ENCODE measurements around the gene SLIT3. TPM values are rescaled to one million over a fixed set of nuclear protein-coding genes. Genes with fewer than 3 reads are reported as not detected.

The SLIT3 gene
- total and polyA plus RNA-seq, 4 experiments from 2014 or later, result not detected

DNA sequence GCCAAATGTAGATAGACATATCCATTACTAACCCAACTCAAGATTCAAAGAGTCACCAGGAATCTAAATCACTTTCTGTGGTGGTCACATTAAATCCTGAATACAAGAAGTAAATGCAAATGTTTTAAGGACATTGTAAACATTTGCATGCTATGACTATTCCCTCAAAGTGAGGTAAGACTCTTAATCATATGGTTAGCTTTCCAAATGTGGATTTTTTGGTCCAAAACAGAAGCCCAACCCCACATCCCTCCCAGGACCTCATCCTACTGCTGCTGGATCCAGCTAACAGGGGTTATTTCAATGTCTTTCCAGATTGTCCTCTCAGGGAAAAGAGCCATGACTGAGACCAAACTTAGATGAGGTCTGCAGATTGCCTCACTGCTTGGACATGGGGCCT lies 493.7 kb downstream of the SLIT3 start:
- no peaks in the 10 kb centered on the region for H3K4me1 ChIP-seq (ENCODE audit: insufficient read depth, low read length)
- no peaks in the 10 kb centered on the region for H3K36me3 Mint-ChIP-seq
- no peaks in the 10 kb centered on the region for H3K36me3 ChIP-seq (ENCODE audit: insufficient read depth, low read length)
- peaks cover 0 to 7% of the 10 kb centered on the region in 2 donors for H3K27me3 Mint-ChIP-seq
- intact Hi-C loops (cut with micrococcal nuclease), result no loop called here
- no peak overlapping the region for H3K27ac ChIP-seq (ENCODE audit: low read depth, low read length)
- no peak overlapping the region for H3K4me3 ChIP-seq (ENCODE audit: low read length in 2 of 2)
- no peak for DNase-seq
- no peak overlapping the region for H3K4me3 Mint-ChIP-seq
- peak overlapping the region in 1 of 7 donors; percentile 8 for H3K27ac Mint-ChIP-seq
- H3K9me3 Mint-ChIP-seq, result no peaks in the 10 kb centered on the region
- H3K27me3 ChIP-seq (ENCODE audit: insufficient read depth, low read length), result no peaks in the 10 kb centered on the region
- H3K4me1 Mint-ChIP-seq, result peaks cover under 1 to 4% (median 2%) of the 10 kb centered on the region in 4 donors
- ChIA-PET POLR2A (ENCODE audit: partially characterized antibody) (no interaction called here), CTCF (ENCODE audit: partially characterized antibody) (interaction anchor here (0.6 kb wide), 1 partner anchor 68 kb away, joined by 3 read pairs; no protein-coding TSS in a partner anchor)
- no peaks in the 10 kb centered on the region for H3K9me3 ChIP-seq (ENCODE audit: control insufficient read depth in 1 of 2, low read length in 2 of 2)

DNA sequence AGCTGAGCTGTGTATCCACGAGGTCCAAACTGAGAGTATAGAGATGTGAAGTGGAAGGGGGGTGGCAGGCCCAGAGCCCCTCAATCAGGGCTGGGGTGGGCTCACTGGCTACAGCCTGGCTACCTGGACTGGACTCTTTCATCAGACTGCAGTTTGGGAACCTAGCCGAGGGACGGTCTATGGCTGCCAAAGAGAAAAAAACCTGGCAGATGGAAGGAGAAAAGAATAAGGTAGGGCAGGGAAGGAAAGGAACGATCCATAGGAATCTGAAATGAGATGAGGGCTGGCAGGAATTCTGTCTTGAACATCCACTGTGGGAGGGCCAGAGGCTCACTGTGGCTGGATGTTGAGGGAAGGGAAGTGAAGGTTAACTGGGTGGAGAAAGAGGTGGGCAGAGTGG lies 497.4 kb downstream of the SLIT3 start:
- intact Hi-C loops (cut with micrococcal nuclease), result no loop called here
- Mint-ChIP-seq H3K9me3 (peaks cover 0 to 2% (median 0%) of the 10 kb centered on the region in 8 donors), H3K4me1 (peaks cover 3 to 10% (median 5%) of the 10 kb centered on the region in 4 donors), H3K36me3 (no peaks in the 10 kb centered on the region), H3K4me3 (no peak overlapping the region), H3K27ac (no peak overlapping the region), H3K27me3 (peaks cover 3% of the 10 kb centered on the region in 2 donors)
- Histone ChIP-seq H3K9me3 (ENCODE audit: control insufficient read depth in 1 of 2, low read length in 2 of 2) (no peaks in the 10 kb centered on the region), H3K27ac (ENCODE audit: low read depth, low read length) (no peak overlapping the region), H3K4me3 (ENCODE audit: low read length in 2 of 2) (no peak overlapping the region), H3K4me1 (ENCODE audit: insufficient read depth, low read length) (no peaks in the 10 kb centered on the region), H3K27me3 (ENCODE audit: insufficient read depth, low read length) (no peaks in the 10 kb centered on the region), H3K36me3 (ENCODE audit: insufficient read depth, low read length) (no peaks in the 10 kb centered on the region)
- POLR2A ChIA-PET (ENCODE audit: partially characterized antibody), result no interaction called here
- CTCF ChIA-PET (ENCODE audit: partially characterized antibody), result no interaction called here
- no peak for DNase-seq

DNA sequence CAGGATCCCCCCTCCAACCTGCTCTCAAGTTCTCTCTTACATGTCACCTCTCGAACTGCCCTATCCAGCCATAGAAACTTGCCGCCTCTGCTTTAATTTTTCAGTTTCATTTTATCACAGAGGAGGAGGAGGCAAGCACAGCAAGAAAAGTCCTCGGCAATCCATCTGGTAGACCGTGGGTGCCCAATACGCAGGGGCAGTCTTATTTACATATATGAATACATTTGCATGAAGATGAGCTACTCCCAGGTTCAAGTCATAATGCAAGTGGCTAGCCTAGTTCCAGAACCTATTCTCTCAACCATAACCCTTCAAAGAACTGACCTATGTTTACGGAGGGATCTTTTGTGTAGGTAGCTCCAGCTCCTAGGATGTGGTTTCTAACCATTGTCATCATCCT lies 498.6 kb downstream of the SLIT3 start:
- DNase-seq, result no peak
- Mint-ChIP-seq H3K4me1 (peaks cover 3 to 10% (median 5%) of the 10 kb centered on the region in 4 donors), H3K9me3 (peaks cover 0 to 2% (median 0%) of the 10 kb centered on the region in 8 donors), H3K27me3 (peaks cover 0 to 3% of the 10 kb centered on the region in 2 donors), H3K4me3 (peak overlapping the region in 6 of 8 donors; percentile 5 to 71 (median 40)), H3K36me3 (no peaks in the 10 kb centered on the region), H3K27ac (peak overlapping the region in 1 of 7 donors; percentile 24)
- no peak overlapping the region for H3K4me3 ChIP-seq (ENCODE audit: low read length in 2 of 2)
- no peaks in the 10 kb centered on the region for H3K27me3 ChIP-seq (ENCODE audit: insufficient read depth, low read length)
- H3K4me1 ChIP-seq (ENCODE audit: insufficient read depth, low read length), result no peaks in the 10 kb centered on the region
- ChIA-PET CTCF (ENCODE audit: partially characterized antibody) (no interaction called here), POLR2A (ENCODE audit: partially characterized antibody) (no interaction called here)
- no peak overlapping the region for H3K27ac ChIP-seq (ENCODE audit: low read depth, low read length)
- no peaks in the 10 kb centered on the region for H3K9me3 ChIP-seq (ENCODE audit: control insufficient read depth in 1 of 2, low read length in 2 of 2)
- H3K36me3 ChIP-seq (ENCODE audit: insufficient read depth, low read length), result no peaks in the 10 kb centered on the region
- intact Hi-C loops (cut with micrococcal nuclease), result no loop called here

DNA sequence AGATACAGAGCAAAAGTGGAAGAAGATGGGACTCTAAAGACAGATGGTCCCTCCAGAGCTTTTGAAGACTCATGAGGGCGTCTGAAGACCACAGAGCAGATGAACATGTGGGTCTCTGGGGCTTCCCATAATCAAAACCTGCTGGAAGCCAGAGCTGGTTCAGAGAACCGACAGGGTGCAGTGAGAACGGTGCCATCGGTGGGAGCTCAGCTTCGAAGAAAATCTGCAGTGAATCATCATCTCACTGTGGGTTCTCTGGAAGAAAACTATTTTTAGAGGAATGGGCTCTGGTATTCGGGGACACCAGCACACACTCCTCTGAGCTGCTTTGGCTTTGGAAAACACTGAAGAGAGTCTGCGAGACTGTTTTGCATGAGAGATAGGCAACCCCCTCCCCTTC lies 499.4 kb downstream of the SLIT3 start:
- Histone ChIP-seq H3K4me1 (ENCODE audit: insufficient read depth, low read length) (no peaks in the 10 kb centered on the region), H3K36me3 (ENCODE audit: insufficient read depth, low read length) (no peaks in the 10 kb centered on the region), H3K9me3 (ENCODE audit: control insufficient read depth in 1 of 2, low read length in 2 of 2) (no peaks in the 10 kb centered on the region), H3K4me3 (ENCODE audit: low read length in 2 of 2) (no peak overlapping the region), H3K27ac (ENCODE audit: low read depth, low read length) (no peak overlapping the region), H3K27me3 (ENCODE audit: insufficient read depth, low read length) (no peaks in the 10 kb centered on the region)
- intact Hi-C loops (cut with micrococcal nuclease), result no loop called here
- ChIA-PET CTCF (ENCODE audit: partially characterized antibody) (no interaction called here), POLR2A (ENCODE audit: partially characterized antibody) (no interaction called here)
- Mint-ChIP-seq H3K4me3 (peak overlapping the region in 2 of 8 donors; percentile 65 to 67), H3K27ac (no peak overlapping the region), H3K36me3 (no peaks in the 10 kb centered on the region), H3K9me3 (peaks cover 0 to 2% (median 0%) of the 10 kb centered on the region in 8 donors), H3K27me3 (peaks cover 2 to 3% of the 10 kb centered on the region in 2 donors), H3K4me1 (peaks cover 3 to 10% (median 5%) of the 10 kb centered on the region in 4 donors)
- DNase-seq, result no peak

DNA sequence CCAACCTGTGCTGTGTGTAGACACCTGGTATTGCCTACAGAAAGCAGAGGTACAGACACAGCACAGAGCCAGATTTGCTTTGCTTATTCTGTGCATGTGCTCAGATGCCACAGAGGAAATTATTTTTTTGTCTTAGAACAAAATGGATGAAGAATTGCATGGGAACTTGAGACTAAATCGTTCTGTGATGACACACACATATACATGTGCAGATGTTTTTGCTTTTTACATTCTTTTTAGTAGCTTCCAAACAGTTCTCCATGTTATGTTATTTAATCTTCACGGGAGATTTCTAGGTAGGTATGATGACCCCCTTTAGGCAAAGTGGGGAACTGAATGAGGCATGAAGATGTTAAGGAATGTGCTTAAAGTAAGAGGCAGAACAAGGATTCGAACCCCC lies 500.2 kb downstream of the SLIT3 start:
- Mint-ChIP-seq H3K4me3 (no peak overlapping the region), H3K36me3 (no peaks in the 10 kb centered on the region), H3K9me3 (peaks cover 0 to 2% (median 0%) of the 10 kb centered on the region in 8 donors), H3K27ac (no peak overlapping the region), H3K4me1 (peaks cover 3 to 10% (median 5%) of the 10 kb centered on the region in 4 donors), H3K27me3 (peaks cover 2 to 3% of the 10 kb centered on the region in 2 donors)
- Histone ChIP-seq H3K36me3 (ENCODE audit: insufficient read depth, low read length) (no peaks in the 10 kb centered on the region), H3K27ac (ENCODE audit: low read depth, low read length) (no peak overlapping the region), H3K4me3 (ENCODE audit: low read length in 2 of 2) (no peak overlapping the region), H3K27me3 (ENCODE audit: insufficient read depth, low read length) (no peaks in the 10 kb centered on the region), H3K4me1 (ENCODE audit: insufficient read depth, low read length) (no peaks in the 10 kb centered on the region), H3K9me3 (ENCODE audit: control insufficient read depth in 1 of 2, low read length in 2 of 2) (no peaks in the 10 kb centered on the region)
- no peak for DNase-seq
- ChIA-PET POLR2A (ENCODE audit: partially characterized antibody) (no interaction called here), CTCF (ENCODE audit: partially characterized antibody) (no interaction called here)
- intact Hi-C loops (cut with micrococcal nuclease), result no loop called here

DNA sequence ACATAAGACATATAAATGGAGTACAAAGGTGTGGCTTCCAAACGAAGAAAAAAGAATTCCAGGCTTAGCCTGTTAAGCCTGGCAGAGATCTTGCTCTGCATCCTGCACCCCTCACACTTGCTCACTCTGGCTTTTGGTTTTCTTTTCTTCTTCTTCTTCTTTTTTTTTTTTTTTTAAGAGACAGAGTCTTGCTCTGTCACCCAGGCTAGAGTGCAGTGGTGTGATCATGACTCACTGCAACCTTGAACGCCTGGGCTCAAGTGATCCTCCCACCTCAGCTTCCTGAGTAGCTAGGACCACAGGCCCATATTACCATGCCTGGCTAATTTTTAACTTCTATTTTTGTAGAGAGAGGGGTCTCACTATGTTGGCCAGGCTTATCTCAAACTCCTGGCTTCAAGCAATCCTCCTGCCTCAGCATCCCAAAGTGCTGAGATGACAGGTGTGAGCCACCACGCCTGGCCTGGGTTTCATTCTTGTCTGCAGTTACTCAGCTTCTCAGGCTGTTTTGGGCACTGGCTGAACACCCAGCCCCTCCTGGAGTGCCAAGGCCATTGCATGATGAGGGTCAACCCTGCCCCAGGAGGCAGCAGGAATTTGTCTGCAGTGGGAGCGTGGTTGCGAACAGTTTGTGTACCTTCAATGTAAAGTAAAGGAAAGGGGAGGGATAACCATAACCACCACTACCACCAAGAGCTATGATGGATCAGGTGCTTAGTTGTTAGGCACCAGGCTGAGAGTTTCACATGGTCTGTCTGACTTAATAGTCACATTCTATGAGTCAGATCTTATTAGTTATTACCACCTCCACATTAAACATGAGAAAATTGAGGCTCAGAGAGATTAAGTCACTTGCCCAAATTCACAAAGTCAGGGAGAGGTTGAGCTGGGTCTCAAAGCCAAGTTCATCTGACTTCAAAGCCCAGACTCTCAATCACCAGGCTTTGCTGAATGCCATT lies 502.6 kb downstream of the SLIT3 start:
- no peaks in the 10 kb centered on the region for H3K9me3 ChIP-seq (ENCODE audit: control insufficient read depth in 1 of 2, low read length in 2 of 2)
- Mint-ChIP-seq H3K27me3 (peaks cover 3% of the 10 kb centered on the region in 2 donors), H3K36me3 (no peaks in the 10 kb centered on the region), H3K9me3 (peaks cover 0 to 2% (median 0%) of the 10 kb centered on the region in 8 donors), H3K4me3 (no peak overlapping the region), H3K27ac (no peak overlapping the region), H3K4me1 (peaks cover 3 to 11% (median 6%) of the 10 kb centered on the region in 4 donors)
- intact Hi-C loops (cut with micrococcal nuclease), result no loop called here
- ChIA-PET POLR2A (ENCODE audit: partially characterized antibody) (no interaction called here), CTCF (ENCODE audit: partially characterized antibody) (no interaction called here)
- H3K36me3 ChIP-seq (ENCODE audit: insufficient read depth, low read length), result no peaks in the 10 kb centered on the region
- H3K27ac ChIP-seq (ENCODE audit: low read depth, low read length), result no peak overlapping the region
- DNase-seq, result no peak
- no peak overlapping the region for H3K4me3 ChIP-seq (ENCODE audit: low read length in 2 of 2)
- no peaks in the 10 kb centered on the region for H3K27me3 ChIP-seq (ENCODE audit: insufficient read depth, low read length)
- no peaks in the 10 kb centered on the region for H3K4me1 ChIP-seq (ENCODE audit: insufficient read depth, low read length)

DNA sequence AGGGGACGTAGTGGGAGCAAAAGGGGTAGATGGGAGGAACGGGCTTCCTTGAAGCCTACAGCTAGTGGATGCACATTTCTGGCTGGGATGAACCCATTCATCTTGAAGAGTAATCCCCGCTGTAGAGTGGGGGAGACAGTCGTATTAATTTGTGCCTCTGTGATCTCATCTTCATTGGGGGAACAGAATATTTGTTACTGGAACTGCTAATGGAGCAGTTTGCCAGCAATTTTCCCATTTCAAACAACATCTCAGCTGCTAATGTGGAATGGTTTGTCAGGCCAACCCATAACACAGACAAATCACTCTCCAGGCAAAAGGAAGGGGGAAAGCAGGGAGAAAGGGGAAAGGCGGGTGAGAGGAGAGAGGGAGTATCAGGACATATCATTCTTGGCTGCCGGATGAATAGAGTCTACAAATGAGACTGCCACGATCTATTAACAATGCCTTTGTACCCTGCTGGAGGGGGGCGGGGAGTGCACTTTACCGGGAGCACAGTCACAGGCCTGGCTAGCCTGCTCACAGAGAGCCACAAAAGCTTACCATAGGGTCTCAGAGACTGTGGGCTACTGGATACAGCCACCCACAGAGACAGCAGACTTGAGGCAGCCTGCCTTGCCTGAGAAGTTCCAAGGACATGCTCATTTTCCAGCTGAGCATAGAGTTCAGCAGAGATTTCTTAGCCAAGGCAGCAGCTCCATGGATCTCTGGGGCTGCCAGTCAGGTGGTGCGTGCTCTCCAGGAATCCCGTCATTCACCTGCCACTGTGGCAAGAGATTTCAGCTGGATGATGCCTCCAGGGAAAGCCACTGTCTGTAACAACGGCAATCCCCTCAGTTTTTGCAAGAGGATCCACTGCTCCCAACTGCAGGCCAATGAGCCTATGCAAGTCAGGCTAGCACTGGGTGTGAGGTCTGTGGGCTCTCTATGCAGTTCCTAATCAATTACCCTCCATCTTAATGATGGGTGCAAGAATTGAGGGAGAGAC lies 504.1 kb downstream of the SLIT3 start:
- no peak overlapping the region for H3K4me3 ChIP-seq (ENCODE audit: low read length in 2 of 2)
- H3K4me1 ChIP-seq (ENCODE audit: insufficient read depth, low read length), result no peaks in the 10 kb centered on the region
- no peak overlapping the region for H3K27ac ChIP-seq (ENCODE audit: low read depth, low read length)
- Mint-ChIP-seq H3K27ac (no peak overlapping the region), H3K9me3 (peaks cover 0 to 2% (median 0%) of the 10 kb centered on the region in 8 donors), H3K4me1 (peaks cover 0 to 6% (median 2%) of the 10 kb centered on the region in 4 donors), H3K27me3 (peaks cover 3% of the 10 kb centered on the region in 2 donors), H3K36me3 (no peaks in the 10 kb centered on the region), H3K4me3 (no peak overlapping the region)
- intact Hi-C loops (cut with micrococcal nuclease), result no loop called here
- H3K9me3 ChIP-seq (ENCODE audit: control insufficient read depth in 1 of 2, low read length in 2 of 2), result no peaks in the 10 kb centered on the region
- DNase-seq, result no peak
- H3K27me3 ChIP-seq (ENCODE audit: insufficient read depth, low read length), result no peaks in the 10 kb centered on the region
- POLR2A ChIA-PET (ENCODE audit: partially characterized antibody), result no interaction called here
- no peaks in the 10 kb centered on the region for H3K36me3 ChIP-seq (ENCODE audit: insufficient read depth, low read length)
- CTCF ChIA-PET (ENCODE audit: partially characterized antibody), result no interaction called here

All from CD4-positive, alpha-beta memory T cell (primary cell).